VCaP (cell line): ENCODE results near the gene KIAA0930.
A peak's percentile ranks its signal among the peaks of the same experiment; 100 is the strongest.

Experiments used
- H3K27ac ChIP-seq: fragments of 450-650 bp; 2 replicates; pipeline ENCODE4 v1.5.1; 2017
- TF ChIP-seq, protein P1 (sequence below): fragments of 450-650 bp; conservative IDR thresholded peaks from 2 replicates; pipeline ENCODE4 v1.5.1; 2017; ENCODE audit warnings: mild to moderate bottlenecking, moderate library complexity

Gene KIAA0930

DNA sequence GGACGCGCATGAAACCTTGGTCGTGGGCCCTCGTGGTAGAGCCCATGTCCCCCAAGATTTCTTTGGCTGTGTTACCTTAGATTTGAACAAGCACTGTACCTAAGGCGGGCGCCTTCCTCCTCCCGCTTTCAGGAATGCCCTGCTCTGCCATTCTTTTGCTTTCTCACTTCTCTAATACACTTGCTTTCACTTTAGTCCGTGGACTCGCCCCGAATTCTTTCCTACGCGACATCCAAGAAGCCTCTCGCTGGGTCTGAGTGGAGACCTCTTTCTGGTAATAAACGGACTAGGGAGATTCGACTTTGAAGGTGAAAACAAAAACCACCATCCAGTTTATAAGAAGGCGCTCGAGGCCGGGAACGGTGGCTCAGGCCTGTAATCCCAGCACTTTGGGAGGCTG, 78.2 kb downstream of the KIAA0930 start:
- TF ChIP-seq, protein P1, sequence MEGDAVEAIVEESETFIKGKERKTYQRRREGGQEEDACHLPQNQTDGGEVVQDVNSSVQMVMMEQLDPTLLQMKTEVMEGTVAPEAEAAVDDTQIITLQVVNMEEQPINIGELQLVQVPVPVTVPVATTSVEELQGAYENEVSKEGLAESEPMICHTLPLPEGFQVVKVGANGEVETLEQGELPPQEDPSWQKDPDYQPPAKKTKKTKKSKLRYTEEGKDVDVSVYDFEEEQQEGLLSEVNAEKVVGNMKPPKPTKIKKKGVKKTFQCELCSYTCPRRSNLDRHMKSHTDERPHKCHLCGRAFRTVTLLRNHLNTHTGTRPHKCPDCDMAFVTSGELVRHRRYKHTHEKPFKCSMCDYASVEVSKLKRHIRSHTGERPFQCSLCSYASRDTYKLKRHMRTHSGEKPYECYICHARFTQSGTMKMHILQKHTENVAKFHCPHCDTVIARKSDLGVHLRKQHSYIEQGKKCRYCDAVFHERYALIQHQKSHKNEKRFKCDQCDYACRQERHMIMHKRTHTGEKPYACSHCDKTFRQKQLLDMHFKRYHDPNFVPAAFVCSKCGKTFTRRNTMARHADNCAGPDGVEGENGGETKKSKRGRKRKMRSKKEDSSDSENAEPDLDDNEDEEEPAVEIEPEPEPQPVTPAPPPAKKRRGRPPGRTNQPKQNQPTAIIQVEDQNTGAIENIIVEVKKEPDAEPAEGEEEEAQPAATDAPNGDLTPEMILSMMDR, result no peak
- H3K27ac ChIP-seq, result peak overlapping the region; percentile 95

DNA sequence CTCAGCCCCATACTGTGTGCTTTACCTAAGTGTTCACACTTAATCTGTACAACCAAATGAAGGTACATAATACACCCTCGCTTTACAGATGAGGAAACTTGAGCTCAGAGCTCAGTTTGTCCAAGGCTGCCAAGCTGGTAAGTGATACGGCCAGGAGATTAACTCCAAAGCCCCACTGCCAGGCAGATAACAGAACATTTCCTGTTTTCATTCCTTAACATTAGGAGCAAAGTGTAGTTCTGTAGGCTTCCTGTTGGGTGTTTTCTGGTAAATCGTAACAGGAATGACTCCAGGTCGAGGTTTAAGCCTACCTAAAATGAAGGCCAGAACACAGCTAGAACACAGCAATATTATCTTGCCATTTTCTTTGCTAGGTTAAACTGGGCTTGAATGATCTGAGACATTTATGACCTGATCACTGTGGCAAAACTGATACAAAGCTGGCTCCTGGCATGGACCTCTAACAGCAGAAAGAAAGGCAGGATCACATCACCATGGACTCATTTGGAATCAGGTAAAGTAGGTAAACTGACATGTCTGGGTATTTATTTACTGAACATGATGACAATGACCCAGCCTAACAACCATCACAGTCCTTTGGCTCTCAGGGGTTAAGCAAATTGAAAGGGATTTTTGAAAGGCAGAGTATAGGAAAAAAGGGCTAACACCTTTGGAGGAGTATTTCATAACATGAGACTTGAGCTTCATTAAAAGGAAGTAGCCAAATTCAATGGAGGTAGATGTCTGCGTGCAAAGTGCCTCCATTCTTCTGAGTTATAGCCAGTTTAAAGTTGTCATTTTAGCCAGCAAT, 80.8 kb downstream of the KIAA0930 start:
- H3K27ac ChIP-seq, result peak overlapping the region; percentile 95
- TF ChIP-seq, protein P1, result 0 out of 2 replicates have a peak, but pooled peaks have one; percentile 8

- TF ChIP-seq, protein P1, result no peak
- no peak overlapping the region; the same call in 1 of the 2 replicates for H3K27ac ChIP-seq
These were observed 82.8 kb downstream of the KIAA0930 start for GRCh38 chr22:45157907-45158306.

- H3K27ac ChIP-seq, result no peak overlapping the region
- TF ChIP-seq, protein P1, result no peak
These were observed 85.4 kb downstream of the KIAA0930 start for GRCh38 chr22:45155050-45155840.

DNA sequence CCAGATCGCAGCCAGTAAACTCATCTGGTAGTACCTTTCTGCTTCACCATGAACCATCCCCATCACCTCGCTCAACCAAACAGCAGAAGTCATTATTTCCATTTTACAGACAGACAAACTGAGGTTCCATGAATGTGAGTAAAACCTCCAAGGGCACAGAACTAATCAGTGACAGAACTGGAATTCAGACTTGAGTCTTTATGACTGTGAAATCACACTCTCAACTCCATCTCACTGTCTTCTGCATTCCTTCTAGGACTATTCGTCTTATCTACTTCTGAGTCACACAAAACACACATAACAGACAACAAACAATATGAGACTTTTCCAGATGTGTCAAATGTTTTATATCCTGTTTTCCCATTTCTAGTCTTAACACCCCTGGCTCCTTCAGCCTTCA, 86.3 kb downstream of the KIAA0930 start:
- TF ChIP-seq, protein P1, result no peak
- no peak overlapping the region for H3K27ac ChIP-seq

DNA sequence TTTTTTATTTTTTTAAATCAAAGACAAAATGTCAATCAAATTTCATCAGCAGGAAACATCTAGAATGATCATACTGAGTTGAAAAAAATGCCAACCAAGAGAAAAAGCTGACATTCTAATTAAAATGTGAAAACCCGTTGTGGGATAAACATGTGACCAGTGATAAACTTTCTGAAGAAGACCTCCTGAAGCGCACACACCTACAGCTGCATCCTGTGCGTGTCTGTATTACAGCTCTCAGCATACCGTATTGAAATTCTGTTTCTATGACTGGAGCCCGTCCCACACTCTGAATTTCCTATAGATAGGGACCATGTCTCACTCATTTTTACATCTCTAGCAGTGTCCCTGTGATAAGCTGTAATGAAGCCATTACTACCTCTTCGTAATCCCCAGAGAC, 89.2 kb downstream of the KIAA0930 start:
- no peak overlapping the region for H3K27ac ChIP-seq
- TF ChIP-seq, protein P1, result no peak

- no peak overlapping the region for H3K27ac ChIP-seq
These were observed 90.6 kb downstream of the KIAA0930 start for GRCh38 chr22:45150139-45150538.

More at GRCh38 chr22:45150139-45150538, 90.6 kb downstream of the KIAA0930 start:
- TF ChIP-seq, protein P1, result no peak
